Body of pancreas (tissue), 4 donors: Measurements from ENCODE around the gene BASP1. TPM values are rescaled to one million over a fixed set of nuclear protein-coding genes. Genes with fewer than 3 reads are reported as not detected.

Experiments
- ATAC-seq: fragments of 150-250 bp; one replicate; pipeline ENCODE4 v1.9.1; 2016
- DNase-seq, 4 donors: peaks; one replicate each; pipeline ENCODE4 v3.0.0-alpha.2; 2019
- H3K27ac ChIP-seq, 4 donors: fragments of 200-600 bp; sonication (generic); 1 replicate in 3 of 4; 2 replicates in 1 of 4; pipeline versions ENCODE4 v1.5.1 to v1.6.1; 2016 to 2019; ENCODE audit warnings: mild to moderate bottlenecking in 1 of 4, mixed read lengths in 1 of 4, moderate library complexity in 1 of 4
- H3K27me3 ChIP-seq, 2 donors: fragments of 200-600 bp; sonication (generic); one replicate each; pipeline ENCODE4 v1.6.0; 2016; ENCODE audit warnings: mild to moderate bottlenecking in 1 of 2
- H3K36me3 ChIP-seq, 2 donors: fragments of 200-600 bp; sonication (generic); replicated peaks in 1 of 2; 2 replicates each; pipeline ENCODE4 v1.5.1; 2016; ENCODE audit warnings: low read depth in 2 of 2; ENCODE audit not compliant: insufficient read depth in 1 of 2
- H3K4me1 ChIP-seq: fragments of 200-600 bp; sonication (generic); one replicate; pipeline ENCODE4 v1.6.0; 2016
- H3K4me3 ChIP-seq, 2 donors: fragments of 200-600 bp; sonication (generic); 1 replicate in 1 of 2; 2 replicates in 1 of 2; pipeline ENCODE4 v1.5.1; 2016 to 2019
- H3K9me3 ChIP-seq, 3 donors: fragments of 200-600 bp; sonication (generic); 1 replicate in 2 of 3; 2 replicates in 1 of 3; pipeline ENCODE4 v1.5.1; 2016
- CTCF ChIP-seq, 7 experiments: fragments of 450-650 bp in 4 of 7; fragments of 200-600 bp in 3 of 7; sonication (generic) in 3 of 7; IDR thresholded peaks; one replicate each; pipeline ENCODE4 v1.5.1; 2016 to 2019; ENCODE audit warnings: antibody characterized with exemption in 7 of 7
- POLR2A ChIP-seq, 3 donors: fragments of 450-650 bp; IDR thresholded peaks; one replicate each; pipeline ENCODE4 v1.6.1; 2016; ENCODE audit warnings: antibody characterized with exemption in 3 of 3, mild to moderate bottlenecking in 2 of 3
- WGBS, 2 donors: methylation state at CpG; one replicate each; pipeline ENCODE4 v1.1.5; 2017; 5-methylcytosine and 5-hydroxymethylcytosine counted together
- intact Hi-C: fragments of 100-400 bp; cut with DNase I; formaldehyde crosslinking; loops from one replicate; pipeline ENCODE4 v1.15.1; 2023
- total RNA-seq, 2 donors: library from RNA; depleted of rRNA; stranded (reverse); fragments of >200 nt; gene quantifications; one replicate each; pipeline ENCODE4 v1.1.0, GENCODE V29; 2016

BASP1 gene
- total RNA-seq, 2 donors from 2014 or later = 4.0 to 4.7 TPM

- TF ChIP-seq CTCF (IDR thresholded peaks at IDR 0.05) = no peak
- TF ChIP-seq POLR2A (IDR thresholded peaks at IDR 0.05) = no peak
- intact Hi-C loops = no loop called here
Measured at GRCh38 chr5:17265041-17265440, 47.6 kb downstream of the BASP1 start.

GRCh38 chr5:17267106-17267505, 49.7 kb downstream of the BASP1 start:
- Histone ChIP-seq H3K4me3 (no peak overlapping the region), H3K27ac (no peak overlapping the region), H3K27me3 (no peaks in the 10 kb centered on the region), H3K9me3 (no peaks in the 10 kb centered on the region), H3K4me1 (no peaks in the 10 kb centered on the region), H3K36me3 (no peaks in the 10 kb centered on the region)
- intact Hi-C loops = no loop called here
- 77 to 85% methylated on average over 5 of the region's 5 CpGs for WGBS, 2 donors
- ATAC-seq = no peak
- no peak for DNase-seq
- TF ChIP-seq CTCF (IDR thresholded peaks at IDR 0.05) (no peak), POLR2A (IDR thresholded peaks at IDR 0.05) (no peak)

More at GRCh38 chr5:17265041-17265440, 47.6 kb downstream of the BASP1 start:
- WGBS, 2 donors = 81 to 86% methylated on average over 2 of the region's 2 CpGs
- H3K36me3 ChIP-seq = no peaks in the 10 kb centered on the region
- no peaks in the 10 kb centered on the region for H3K27me3 ChIP-seq
- no peak overlapping the region for H3K27ac ChIP-seq
- no peaks in the 10 kb centered on the region for H3K4me1 ChIP-seq
- H3K4me3 ChIP-seq = no peak overlapping the region
- ATAC-seq = no peak
- no peak for DNase-seq
- no peaks in the 10 kb centered on the region for H3K9me3 ChIP-seq

GRCh38 chr5:17269201-17269600, 51.8 kb downstream of the BASP1 start:
- WGBS, 2 donors = 39 to 46% methylated on average over 6 of the region's 6 CpGs
- DNase-seq (no peak), ATAC-seq (no peak)
- no peaks in the 10 kb centered on the region for H3K9me3 ChIP-seq
- TF ChIP-seq CTCF (IDR thresholded peaks at IDR 0.05) (no peak), POLR2A (IDR thresholded peaks at IDR 0.05) (no peak)
- intact Hi-C loops = no loop called here
- no peak overlapping the region for H3K27ac ChIP-seq
- H3K27me3 ChIP-seq = no peaks in the 10 kb centered on the region
- H3K4me3 ChIP-seq = no peak overlapping the region
- no peaks in the 10 kb centered on the region for H3K36me3 ChIP-seq
- H3K4me1 ChIP-seq = no peaks in the 10 kb centered on the region

GRCh38 chr5:17272111-17272510, 54.7 kb downstream of the BASP1 start:
- no peaks in the 10 kb centered on the region for H3K9me3 ChIP-seq
- 83 to 88% methylated on average over 3 of the region's 3 CpGs for WGBS, 2 donors
- TF ChIP-seq CTCF (IDR thresholded peaks at IDR 0.05) (no peak), POLR2A (IDR thresholded peaks at IDR 0.05) (no peak)
- H3K4me1 ChIP-seq = no peaks in the 10 kb centered on the region
- no peaks in the 10 kb centered on the region for H3K27me3 ChIP-seq
- no peak overlapping the region for H3K27ac ChIP-seq
- intact Hi-C loops = no loop called here
- H3K36me3 ChIP-seq = no peaks in the 10 kb centered on the region
- DNase-seq (no peak), ATAC-seq (no peak)
- no peak overlapping the region for H3K4me3 ChIP-seq

GRCh38 chr5:17275289-17276158, 58.1 kb downstream of the BASP1 start:
- intact Hi-C loops = no loop called here
- ATAC-seq = no peak
- no peaks in the 10 kb centered on the region for H3K36me3 ChIP-seq

More at GRCh38 chr5:17275289-17276158, 58.1 kb downstream of the BASP1 start:
- Histone ChIP-seq H3K27ac (no peak overlapping the region), H3K27me3 (no peaks in the 10 kb centered on the region), H3K9me3 (no peaks in the 10 kb centered on the region), H3K4me1 (no peaks in the 10 kb centered on the region), H3K4me3 (no peak overlapping the region)
- no peak for DNase-seq
- 90 to 92% methylated on average over 34 to 57 of the region's 57 CpGs for WGBS, 2 donors
- TF ChIP-seq CTCF (IDR thresholded peaks at IDR 0.05) (no peak), POLR2A (IDR thresholded peaks at IDR 0.05) (no peak)
